GM12874 (cell line): Measurements from ENCODE around the gene STK35.

ENCODE experiments used
- TF ChIP-seq, protein P1 (sequence below): IDR thresholded peaks from 2 replicates; pipeline ENCODE4 v1.5.1; 2011; ENCODE audit warnings: low read depth, mild to moderate bottlenecking, control low read depth, low read length, moderate library complexity; ENCODE audit not compliant: insufficient read depth

Gene STK35

DNA sequence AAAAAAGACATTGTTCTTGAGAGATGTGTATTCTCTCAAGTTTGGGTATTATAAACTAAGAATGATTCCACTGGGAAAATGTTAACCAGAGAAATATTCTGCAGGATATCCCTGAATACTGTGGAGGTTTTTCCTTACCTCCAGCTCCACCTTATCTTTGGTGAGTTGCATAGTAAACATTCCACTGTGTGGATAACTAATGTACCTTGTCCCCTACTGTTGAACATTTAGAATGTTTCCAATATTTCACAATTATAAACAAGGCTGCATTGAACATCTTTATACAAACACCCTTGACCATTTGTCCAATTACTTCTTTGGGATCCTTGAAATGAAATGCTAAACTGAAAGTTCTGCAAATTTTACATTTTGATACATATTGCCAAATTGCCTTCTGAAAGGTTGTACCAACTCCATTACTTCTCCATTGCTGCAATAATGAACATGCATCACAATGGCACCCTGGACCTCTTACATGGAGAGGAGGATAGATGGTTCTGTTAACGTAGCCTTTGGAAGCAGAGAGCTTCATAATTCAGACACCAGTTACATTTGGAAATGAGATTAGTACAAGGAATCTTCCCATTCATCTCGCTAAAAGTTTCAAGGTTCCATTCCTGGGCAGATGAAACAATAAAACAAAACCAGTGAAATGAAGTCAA lies 35.0 kb upstream of the STK35 start:
- TF ChIP-seq, protein P1, sequence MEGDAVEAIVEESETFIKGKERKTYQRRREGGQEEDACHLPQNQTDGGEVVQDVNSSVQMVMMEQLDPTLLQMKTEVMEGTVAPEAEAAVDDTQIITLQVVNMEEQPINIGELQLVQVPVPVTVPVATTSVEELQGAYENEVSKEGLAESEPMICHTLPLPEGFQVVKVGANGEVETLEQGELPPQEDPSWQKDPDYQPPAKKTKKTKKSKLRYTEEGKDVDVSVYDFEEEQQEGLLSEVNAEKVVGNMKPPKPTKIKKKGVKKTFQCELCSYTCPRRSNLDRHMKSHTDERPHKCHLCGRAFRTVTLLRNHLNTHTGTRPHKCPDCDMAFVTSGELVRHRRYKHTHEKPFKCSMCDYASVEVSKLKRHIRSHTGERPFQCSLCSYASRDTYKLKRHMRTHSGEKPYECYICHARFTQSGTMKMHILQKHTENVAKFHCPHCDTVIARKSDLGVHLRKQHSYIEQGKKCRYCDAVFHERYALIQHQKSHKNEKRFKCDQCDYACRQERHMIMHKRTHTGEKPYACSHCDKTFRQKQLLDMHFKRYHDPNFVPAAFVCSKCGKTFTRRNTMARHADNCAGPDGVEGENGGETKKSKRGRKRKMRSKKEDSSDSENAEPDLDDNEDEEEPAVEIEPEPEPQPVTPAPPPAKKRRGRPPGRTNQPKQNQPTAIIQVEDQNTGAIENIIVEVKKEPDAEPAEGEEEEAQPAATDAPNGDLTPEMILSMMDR, result no peak

DNA sequence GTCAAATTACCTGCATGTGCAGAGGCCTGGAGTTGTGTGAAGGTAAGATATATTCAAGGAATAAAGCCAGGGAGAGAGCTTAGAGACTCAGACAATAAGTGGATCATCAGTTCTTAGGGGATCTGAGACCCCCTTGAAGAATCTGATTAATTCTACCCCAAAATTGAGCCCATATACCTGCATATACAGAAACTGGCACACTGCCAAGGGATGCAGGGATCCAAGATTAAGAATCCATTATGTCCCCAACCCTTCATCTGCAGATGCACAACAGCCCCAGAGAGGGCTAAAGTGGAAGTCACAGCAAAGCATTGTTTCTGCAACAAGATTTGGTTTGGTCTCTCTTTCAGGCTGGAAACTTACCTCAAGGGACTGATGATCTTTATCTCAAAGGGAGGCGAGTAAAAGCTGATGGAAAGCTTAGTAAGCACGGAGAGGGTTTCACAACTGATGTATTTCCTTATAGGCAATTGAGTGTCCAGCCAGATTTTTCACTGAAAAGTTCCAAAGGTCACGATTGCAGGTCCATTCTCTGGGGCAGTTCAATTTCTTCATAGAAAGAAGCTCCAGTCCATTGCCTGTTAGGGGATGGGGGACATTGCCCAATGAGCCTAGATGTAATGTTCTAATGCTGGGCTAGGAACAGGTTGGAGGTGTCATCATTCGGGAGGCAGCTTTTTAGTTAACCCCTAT lies 20.9 kb upstream of the STK35 start:
- TF ChIP-seq, protein P1, result no peak

DNA sequence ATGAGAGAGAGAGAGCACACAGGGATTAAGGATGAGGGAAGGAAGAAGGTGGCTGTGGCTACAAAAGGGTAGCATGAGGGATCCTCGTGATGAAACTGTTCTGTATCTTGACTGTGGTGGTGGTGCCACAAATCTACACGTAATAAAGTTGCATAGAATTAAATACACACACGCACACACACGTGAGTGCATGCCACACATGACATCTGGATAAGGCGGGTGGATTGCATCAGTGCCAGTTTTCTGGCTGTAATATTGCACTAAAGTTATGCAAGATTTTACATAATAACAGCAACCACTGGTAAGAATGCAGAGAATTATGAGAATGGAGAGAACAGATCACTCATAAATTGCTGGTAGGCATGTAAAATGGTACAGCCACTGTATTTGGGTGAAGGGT lies 16.9 kb upstream of the STK35 start:
- TF ChIP-seq, protein P1, result no peak

DNA sequence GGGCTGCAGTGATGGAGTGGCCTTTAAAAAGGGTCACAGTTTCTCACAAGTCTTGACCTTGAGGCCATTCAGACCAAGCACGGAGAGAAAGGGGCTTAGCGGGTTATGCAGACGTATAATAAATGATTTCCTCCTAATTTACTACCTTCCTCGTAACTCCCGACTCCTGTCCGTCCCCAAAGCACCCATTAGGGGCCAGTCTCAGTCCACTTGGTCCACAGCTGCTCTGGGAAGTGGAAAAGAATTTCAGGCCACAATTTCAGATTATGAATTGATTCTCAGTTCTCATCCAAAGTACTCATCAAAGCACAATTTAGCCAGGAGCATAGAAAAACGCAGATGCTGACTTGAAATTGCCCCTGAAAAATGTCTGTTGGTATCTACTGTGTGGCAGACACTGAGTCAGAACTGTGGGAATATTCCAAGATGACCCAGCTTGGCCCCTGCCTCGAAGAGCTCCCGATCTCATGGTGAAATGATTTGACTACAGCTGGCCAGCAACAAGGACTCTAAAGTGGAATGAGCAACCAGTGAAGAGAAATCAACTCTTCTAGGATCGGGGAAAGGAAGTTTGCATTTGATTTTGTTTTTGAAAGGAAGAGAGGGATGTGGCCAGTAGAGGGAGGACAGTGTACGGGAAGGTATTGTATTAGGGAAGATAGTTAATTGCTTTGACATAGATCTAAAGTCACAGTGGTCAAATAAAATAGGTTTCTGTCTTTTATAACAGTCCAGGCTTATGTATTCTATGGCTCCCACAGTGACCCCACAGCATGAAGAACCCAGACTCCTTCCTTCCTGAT lies 15.2 kb upstream of the STK35 start:
- TF ChIP-seq, protein P1, result no peak

DNA sequence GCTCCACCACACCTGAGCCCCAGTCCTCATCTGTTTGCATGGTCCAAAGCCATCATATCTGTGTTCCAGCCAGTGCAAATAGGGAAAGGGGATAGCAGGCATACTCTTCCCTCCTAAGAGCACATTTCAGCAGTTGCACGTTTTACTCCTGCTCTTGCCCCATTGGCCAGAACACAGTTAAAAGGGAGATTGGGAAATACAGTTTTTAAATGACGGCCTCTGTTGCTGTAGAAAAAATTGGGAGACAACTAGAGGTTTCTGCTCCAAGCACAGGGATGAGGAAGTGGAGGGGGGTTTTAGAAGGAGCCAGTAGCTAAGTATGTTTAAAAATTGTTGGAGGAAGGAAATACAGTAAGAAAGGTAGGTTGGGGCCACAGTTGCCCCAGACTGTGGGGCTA lies 14.6 kb upstream of the STK35 start:
- TF ChIP-seq, protein P1, result no peak

DNA sequence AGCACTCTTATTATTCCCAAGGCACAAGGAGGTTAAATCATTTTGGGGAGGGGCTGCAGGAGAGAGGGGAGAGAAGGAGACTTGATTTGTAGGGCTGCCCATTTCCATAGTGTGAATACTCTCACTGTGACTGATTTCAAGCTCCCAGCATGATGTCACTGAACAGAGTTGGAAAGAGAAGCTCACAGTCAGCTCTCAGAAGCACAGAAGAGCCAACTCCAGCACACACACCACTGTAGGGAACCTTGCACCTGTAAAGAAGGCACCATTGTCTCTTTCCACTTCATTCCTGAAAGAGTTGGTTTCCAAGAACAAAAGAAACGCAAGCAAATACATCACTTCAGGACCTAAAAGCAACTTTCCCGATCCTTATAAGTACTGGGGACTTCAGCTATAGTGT lies 12.7 kb upstream of the STK35 start:
- TF ChIP-seq, protein P1, result no peak

DNA sequence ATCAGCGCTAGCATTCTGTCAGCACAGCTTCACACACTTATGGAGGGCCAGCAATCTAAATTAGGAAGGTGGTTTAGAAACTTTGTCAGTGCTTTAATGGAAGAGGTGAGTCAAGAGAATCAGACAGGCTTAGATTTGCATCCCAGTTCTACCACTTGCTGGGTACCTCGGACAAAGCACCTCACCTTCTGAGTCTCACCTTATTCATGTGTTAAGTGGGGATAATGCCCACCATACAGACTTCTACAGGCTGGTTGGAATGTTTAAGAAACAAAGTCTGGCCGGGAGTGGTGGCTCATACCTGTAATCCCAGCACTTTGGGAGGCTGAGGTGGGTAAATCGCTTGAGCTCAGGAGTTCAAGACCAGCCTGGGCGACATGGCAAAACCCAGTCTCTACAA lies 12.2 kb upstream of the STK35 start:
- TF ChIP-seq, protein P1, result no peak
